Caco-2 (cell line): ENCODE measurements around the gene NCAM2. TPM values are rescaled to one million over a fixed set of nuclear protein-coding genes. Genes with fewer than 3 reads are reported as not detected.

Experiments used
- BruUV-seq: library from RNA; stranded (reverse); fragments of 400-500 nt; replicated peaks from 2 replicates; lab custom pipeline; 2021; lab: Mats Ljungman, UMichigan
- CTCF ChIA-PET: fragments of 300-600 bp; sonication (Branson Sonifier 250); formaldehyde crosslinking; loops from one replicate; lab custom pipeline; 2022; ENCODE audit warnings: antibody characterized with exemption; lab: Charles Lee
- POLR2A ChIA-PET: fragments of 300-600 bp; sonication (Branson Sonifier 250); formaldehyde crosslinking; loops from one replicate; lab custom pipeline; 2022; ENCODE audit warnings: antibody characterized with exemption; lab: Charles Lee
- DNase-seq, 2 experiments: peaks; one replicate each; pipeline versions ENCODE4 v3.0.0 to v3.0.0-alpha.2; 2020 to 2022
- H3K27me3 ChIP-seq: replicated peaks from 2 replicates; pipeline ENCODE4 v1.6.0; 2011; ENCODE audit warnings: low read length; ENCODE audit not compliant: control insufficient read depth, insufficient read depth
- H3K36me3 ChIP-seq: 2 replicates; pipeline ENCODE4 v1.5.1; 2011; ENCODE audit warnings: low read length; ENCODE audit not compliant: control insufficient read depth, insufficient read depth
- H3K4me1 ChIP-seq: fragments of 250-450 bp; sonication (Bioruptor Pico); 2 replicates; pipeline ENCODE4 v1.5.1; 2020; ENCODE audit warnings: mild to moderate bottlenecking
- H3K4me3 ChIP-seq: 2 replicates; pipeline ENCODE4 v1.5.1; 2011; ENCODE audit warnings: low read depth, mild to moderate bottlenecking, control low read depth, low read length
- H3K9me3 ChIP-seq: fragments of 250-450 bp; sonication (Bioruptor Pico); 2 replicates; pipeline ENCODE4 v1.5.1; 2020; ENCODE audit warnings: mild to moderate bottlenecking, moderate library complexity
- H3K27ac Mint-ChIP-seq: one replicate; pipeline ENCODE4 v1.8.0; 2022; ENCODE audit warnings: mixed read lengths; ENCODE audit not compliant: unreplicated experiment
- H3K27me3 Mint-ChIP-seq: one replicate; pipeline ENCODE4 v1.8.0; 2022; ENCODE audit warnings: mixed read lengths; ENCODE audit not compliant: insufficient read depth, unreplicated experiment
- H3K36me3 Mint-ChIP-seq: one replicate; pipeline ENCODE4 v1.8.0; 2022; ENCODE audit warnings: mild to moderate bottlenecking, mixed read lengths; ENCODE audit not compliant: insufficient read depth, unreplicated experiment
- H3K4me1 Mint-ChIP-seq: one replicate; pipeline ENCODE4 v1.8.0; 2022; ENCODE audit warnings: low read depth, mixed read lengths; ENCODE audit not compliant: unreplicated experiment
- H3K4me3 Mint-ChIP-seq: one replicate; pipeline ENCODE4 v1.8.0; 2022; ENCODE audit warnings: mild to moderate bottlenecking, moderate library complexity, mixed read lengths; ENCODE audit not compliant: unreplicated experiment
- H3K9me3 Mint-ChIP-seq: one replicate; pipeline ENCODE4 v1.8.0; 2022; ENCODE audit warnings: mixed read lengths; ENCODE audit not compliant: unreplicated experiment
- intact Hi-C: fragments of 100-400 bp; cut with micrococcal nuclease; formaldehyde crosslinking; loops from one replicate; pipeline ENCODE4 v1.10.0; 2022; ENCODE audit not compliant: unreplicated experiment
- total RNA-seq: library from RNA; stranded (reverse); gene quantifications from 2 replicates; pipeline ENCODE4 v1.2.3, GENCODE V29; 2022
- TF ChIP-seq, protein P1 (sequence below), 2 experiments: fragments of 200-600 bp in 1 of 2; IDR thresholded peaks; 1 replicate in 1 of 2; 2 replicates in 1 of 2; pipeline versions ENCODE4 v1.5.1 to v1.8.0; 2011 to 2022; ENCODE audit warnings: antibody characterized with exemption in 1 of 2, control low read depth in 1 of 2, inconsistent platforms in 1 of 2, low read depth in 1 of 2, low read length in 1 of 2, mild to moderate bottlenecking in 1 of 2, moderate library complexity in 1 of 2; ENCODE audit not compliant: insufficient read depth in 1 of 2, severe bottlenecking in 1 of 2, unreplicated experiment in 1 of 2

The NCAM2 gene
- total RNA-seq, 1 experiment from 2014 or later, result not detected

DNA sequence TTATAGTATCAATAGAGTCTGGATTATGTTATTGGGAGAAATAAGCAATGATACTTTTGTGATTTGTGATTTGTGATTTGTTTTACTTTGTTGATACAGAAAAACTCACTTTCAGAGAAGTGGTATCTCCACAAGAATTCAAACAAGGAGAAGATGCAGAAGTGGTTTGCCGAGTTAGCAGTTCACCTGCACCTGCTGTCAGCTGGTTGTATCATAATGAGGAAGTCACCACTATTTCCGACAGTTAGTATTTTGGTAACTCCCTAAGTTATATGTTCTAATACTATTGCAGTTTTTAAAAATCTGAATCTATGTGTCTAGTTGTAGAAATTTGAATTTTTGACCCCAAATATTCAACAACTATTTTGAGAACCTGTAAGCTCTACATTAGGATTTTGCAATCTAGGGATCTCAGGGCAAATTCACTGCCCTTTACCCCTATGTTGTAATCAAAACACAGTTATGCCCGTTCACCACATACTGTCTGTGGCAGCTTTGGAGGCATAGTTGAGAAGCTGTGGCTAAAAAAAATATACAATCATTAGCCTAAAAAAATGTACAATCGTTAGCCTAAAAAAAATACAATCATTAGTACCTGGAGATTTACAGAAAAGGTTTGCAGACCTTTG, 288.1 kb downstream of the NCAM2 start:
- Mint-ChIP-seq H3K27me3 (peaks cover 5% of the 10 kb centered on the region), H3K27ac (no peak overlapping the region), H3K4me1 (no peaks in the 10 kb centered on the region), H3K36me3 (no peaks in the 10 kb centered on the region), H3K9me3 (no peaks in the 10 kb centered on the region), H3K4me3 (no peak overlapping the region)
- DNase-seq, result no peak
- intact Hi-C loops, result no loop called here
- H3K9me3 ChIP-seq, result no peaks in the 10 kb centered on the region
- BruUV-seq, result no TSS peak
- POLR2A ChIA-PET, result no interaction called here
- no peak overlapping the region for H3K4me3 ChIP-seq
- CTCF ChIA-PET, result no interaction called here
- no peaks in the 10 kb centered on the region for H3K27me3 ChIP-seq
- TF ChIP-seq, protein P1, sequence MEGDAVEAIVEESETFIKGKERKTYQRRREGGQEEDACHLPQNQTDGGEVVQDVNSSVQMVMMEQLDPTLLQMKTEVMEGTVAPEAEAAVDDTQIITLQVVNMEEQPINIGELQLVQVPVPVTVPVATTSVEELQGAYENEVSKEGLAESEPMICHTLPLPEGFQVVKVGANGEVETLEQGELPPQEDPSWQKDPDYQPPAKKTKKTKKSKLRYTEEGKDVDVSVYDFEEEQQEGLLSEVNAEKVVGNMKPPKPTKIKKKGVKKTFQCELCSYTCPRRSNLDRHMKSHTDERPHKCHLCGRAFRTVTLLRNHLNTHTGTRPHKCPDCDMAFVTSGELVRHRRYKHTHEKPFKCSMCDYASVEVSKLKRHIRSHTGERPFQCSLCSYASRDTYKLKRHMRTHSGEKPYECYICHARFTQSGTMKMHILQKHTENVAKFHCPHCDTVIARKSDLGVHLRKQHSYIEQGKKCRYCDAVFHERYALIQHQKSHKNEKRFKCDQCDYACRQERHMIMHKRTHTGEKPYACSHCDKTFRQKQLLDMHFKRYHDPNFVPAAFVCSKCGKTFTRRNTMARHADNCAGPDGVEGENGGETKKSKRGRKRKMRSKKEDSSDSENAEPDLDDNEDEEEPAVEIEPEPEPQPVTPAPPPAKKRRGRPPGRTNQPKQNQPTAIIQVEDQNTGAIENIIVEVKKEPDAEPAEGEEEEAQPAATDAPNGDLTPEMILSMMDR (IDR thresholded peaks at IDR 0.05; ENCODE audit: insufficient read depth in 1 of 2, low read depth in 1 of 2, low read length in 1 of 2, severe bottlenecking in 1 of 2, unreplicated experiment in 1 of 2), result no peak
- no peaks in the 10 kb centered on the region for H3K36me3 ChIP-seq
- no peaks in the 10 kb centered on the region for H3K4me1 ChIP-seq

DNA sequence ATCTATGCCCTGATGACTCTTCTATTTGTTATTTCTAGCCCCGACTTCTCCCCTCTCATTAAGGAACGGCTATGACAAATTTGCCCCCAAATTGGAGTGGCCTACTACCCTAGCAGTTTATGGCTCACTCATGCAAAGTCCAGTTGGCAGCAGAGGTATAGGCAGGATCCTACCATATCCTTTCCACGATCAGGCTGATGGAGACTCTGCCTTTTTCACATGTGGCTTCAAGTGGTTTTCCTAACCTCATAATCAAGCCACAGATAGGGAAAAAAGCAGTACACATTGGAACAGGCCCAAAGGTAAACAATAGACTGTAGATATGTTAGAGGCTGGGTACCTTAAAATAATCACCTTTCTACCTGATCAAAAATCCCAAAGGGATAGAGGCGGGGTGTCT, 292.5 kb downstream of the NCAM2 start:
- Histone ChIP-seq H3K36me3 (no peaks in the 10 kb centered on the region), H3K9me3 (no peaks in the 10 kb centered on the region), H3K27me3 (no peaks in the 10 kb centered on the region), H3K4me3 (no peak overlapping the region), H3K4me1 (no peaks in the 10 kb centered on the region)
- TF ChIP-seq, protein P1 (IDR thresholded peaks at IDR 0.05; ENCODE audit: insufficient read depth in 1 of 2, low read depth in 1 of 2, low read length in 1 of 2, severe bottlenecking in 1 of 2, unreplicated experiment in 1 of 2), result no peak
- ChIA-PET CTCF (no interaction called here), POLR2A (no interaction called here)
- H3K4me1 Mint-ChIP-seq, result no peaks in the 10 kb centered on the region
- DNase-seq, result no peak
- BruUV-seq, result no TSS peak
- H3K27ac Mint-ChIP-seq, result no peak overlapping the region
- no peak overlapping the region for H3K4me3 Mint-ChIP-seq
- H3K9me3 Mint-ChIP-seq, result no peaks in the 10 kb centered on the region
- H3K36me3 Mint-ChIP-seq, result no peaks in the 10 kb centered on the region
- intact Hi-C loops, result no loop called here
- peaks cover 5% of the 10 kb centered on the region for H3K27me3 Mint-ChIP-seq

DNA sequence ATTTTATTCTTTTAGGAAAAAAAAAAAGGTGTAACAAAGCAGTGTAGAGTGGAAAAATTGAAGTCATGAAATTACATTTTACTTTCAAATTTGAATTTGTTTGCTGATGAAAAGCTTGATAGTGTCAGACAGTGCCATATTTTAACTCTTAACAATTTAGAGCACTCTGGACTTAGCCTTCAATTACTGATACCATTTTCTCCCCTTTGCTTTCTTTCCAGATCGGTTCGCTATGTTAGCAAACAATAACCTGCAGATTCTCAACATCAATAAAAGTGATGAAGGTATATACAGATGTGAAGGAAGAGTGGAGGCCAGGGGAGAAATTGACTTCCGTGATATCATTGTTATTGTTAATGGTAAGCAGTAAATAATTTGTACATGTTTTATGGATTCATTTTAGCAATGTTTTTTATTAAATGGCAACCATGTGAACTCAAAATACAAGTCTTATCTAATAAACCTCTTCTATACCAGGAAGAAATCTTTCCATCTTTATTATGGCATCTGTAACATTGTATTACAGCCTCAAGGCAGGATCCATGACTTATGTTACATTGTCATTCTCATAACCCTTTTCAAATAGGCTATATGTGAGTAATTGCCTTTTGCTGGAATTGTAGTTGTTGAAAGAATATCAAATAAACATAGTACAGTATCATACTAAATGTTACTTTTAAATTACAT, 293.8 kb downstream of the NCAM2 start:
- BruUV-seq, result no TSS peak
- Histone ChIP-seq H3K9me3 (no peaks in the 10 kb centered on the region), H3K4me3 (no peak overlapping the region), H3K27me3 (no peaks in the 10 kb centered on the region), H3K36me3 (no peaks in the 10 kb centered on the region), H3K4me1 (no peaks in the 10 kb centered on the region)
- Mint-ChIP-seq H3K9me3 (no peaks in the 10 kb centered on the region), H3K4me1 (no peaks in the 10 kb centered on the region), H3K36me3 (no peaks in the 10 kb centered on the region), H3K27me3 (peaks cover 5% of the 10 kb centered on the region), H3K4me3 (no peak overlapping the region), H3K27ac (no peak overlapping the region)
- no peak for DNase-seq
- POLR2A ChIA-PET, result no interaction called here
- CTCF ChIA-PET, result no interaction called here
- TF ChIP-seq, protein P1 (IDR thresholded peaks at IDR 0.05; ENCODE audit: insufficient read depth in 1 of 2, low read depth in 1 of 2, low read length in 1 of 2, severe bottlenecking in 1 of 2, unreplicated experiment in 1 of 2), result no peak
- intact Hi-C loops, result no loop called here
